ENCODE measurements around the gene AZU1.

GRCh38 chr19:788983-789700, 38.5 kb upstream of the AZU1 start:
- TF ChIP-seq MAX (IDR thresholded peaks at IDR 0.05) (no peak), GABPA (IDR thresholded peaks at IDR 0.05 in 1 of 2, conservative IDR thresholded peaks at IDR 0.05 in 1 of 2) (no peak), CTCF (IDR thresholded peaks at IDR 0.05; ENCODE audit: low read depth, low read length, missing input control) (no peak), REST (IDR thresholded peaks at IDR 0.05) (no peak), YY1 (IDR thresholded peaks at IDR 0.05) (no peak), FOXA2 (IDR thresholded peaks at IDR 0.05) (no peak), JUND (IDR thresholded peaks at IDR 0.05) (no peak), EGR1 (IDR thresholded peaks at IDR 0.05; ENCODE audit: low read depth in 2 of 2) (no peak)

Measured in liver (tissue), 3 donors.